Mucosa of descending colon (tissue), 3 donors: Measurements from ENCODE around the gene ADCY7. TPM values are rescaled to one million over a fixed set of nuclear protein-coding genes. Genes with fewer than 3 reads are reported as not detected.

ENCODE experiments used
- ATAC-seq: fragments of 200-7000 bp; cut with Tn5 transposase; one replicate; pipeline ENCODE4 v1.9.1; 2020; ENCODE audit warnings: mild to moderate bottlenecking, moderate library complexity
- DNase-seq, 3 donors: peaks; one replicate each; pipeline ENCODE4 v3.0.0-alpha.2; 2020
- H3K36me3 ChIP-seq: fragments of 200-600 bp; one replicate; pipeline ENCODE4 v1.8.0; 2021; ENCODE audit warnings: low read depth, mild to moderate bottlenecking
- H3K4me1 ChIP-seq: fragments of 200-600 bp; one replicate; pipeline ENCODE4 v1.8.0; 2021; ENCODE audit warnings: low read depth, mild to moderate bottlenecking
- H3K4me3 ChIP-seq: fragments of 200-600 bp; one replicate; pipeline ENCODE4 v1.8.0; 2021; ENCODE audit warnings: mild to moderate bottlenecking
- H3K9me3 ChIP-seq: fragments of 200-600 bp; one replicate; pipeline ENCODE4 v1.8.0; 2021; ENCODE audit warnings: mild to moderate bottlenecking
- CTCF ChIP-seq: fragments of 200-600 bp; IDR thresholded peaks from one replicate; pipeline ENCODE4 v1.8.0; 2022; ENCODE audit warnings: antibody characterized with exemption, mild to moderate bottlenecking
- intact Hi-C, 2 donors: fragments of 100-400 bp; cut with DNase I in 1 of 2; cut with micrococcal nuclease in 1 of 2; formaldehyde crosslinking; loops; one replicate each; pipeline versions ENCODE4 v1.11.0 to v1.11.1; 2022; cut with DNase I, micrococcal nuclease
- microRNA-seq: library from miRNA; unstranded; fragments of <30 nt; microRNA quantifications from one replicate; pipeline ENCODE4, GENCODE V29; 2019
- total RNA-seq, 3 donors: library from RNA; stranded (reverse); fragmentation: NEBNext Ultra II Directional in 2 of 3; extraction: Animal tissue kit (Norgen Biotek cat#: 25700) in 2 of 3; gene quantifications; one replicate each; pipeline versions ENCODE4 v1.2.1 to v1.2.4, GENCODE V29; 2021 to 2023
- donor health status: DM: no; HTN: no; CAD: no; lungs with moderate emphysema.
- donor health status: DM: no; HTN: no; CAD: no.
- donor health status: DM: no; HTN: yes; CAD: no.

The ADCY7 gene
- total RNA-seq, 3 donors from 2014 or later = 12.4 to 25.0 (median 22.7) TPM

DNA sequence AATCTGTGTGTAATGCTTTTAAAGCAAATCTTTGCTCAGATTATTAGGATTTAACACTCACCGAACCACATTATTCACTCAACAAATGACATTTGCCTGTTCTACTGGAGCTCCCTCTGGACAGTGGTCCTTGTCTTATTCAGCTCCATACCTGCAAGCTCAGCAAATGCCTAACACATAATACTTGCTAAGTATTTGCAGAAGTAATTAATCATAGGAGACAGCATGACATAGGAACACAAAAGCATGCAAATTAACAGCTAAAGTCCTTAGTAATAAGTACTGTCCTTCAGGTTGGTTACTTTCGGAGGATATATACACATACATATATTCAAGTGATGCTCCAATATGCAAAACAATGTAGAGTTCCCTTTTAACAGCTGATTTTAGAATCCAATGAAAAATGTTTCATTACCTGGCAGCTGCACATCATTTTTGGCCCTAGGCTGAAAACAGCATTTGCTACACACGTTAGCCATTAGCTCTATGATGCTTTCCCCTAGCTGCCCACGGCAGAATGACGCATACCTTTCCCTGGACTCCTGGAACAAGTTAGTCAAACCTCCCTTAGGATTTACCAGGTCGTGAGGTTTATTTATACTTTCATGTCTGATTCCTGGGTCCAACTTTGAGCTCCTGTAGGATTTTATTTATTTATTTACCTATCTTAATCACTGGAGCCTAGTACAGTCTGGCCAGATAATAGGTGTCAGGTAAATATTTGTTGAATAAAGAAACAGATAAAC is 93.9 kb downstream of the ADCY7 start:
- ATAC-seq = no peak
- DNase-seq = no peak
- intact Hi-C loops = no loop called here
- Histone ChIP-seq H3K36me3 (no peaks in the 10 kb centered on the region), H3K4me3 (no peak overlapping the region), H3K4me1 (no peaks in the 10 kb centered on the region), H3K9me3 (no peaks in the 10 kb centered on the region)
- no peak for TF ChIP-seq CTCF

DNA sequence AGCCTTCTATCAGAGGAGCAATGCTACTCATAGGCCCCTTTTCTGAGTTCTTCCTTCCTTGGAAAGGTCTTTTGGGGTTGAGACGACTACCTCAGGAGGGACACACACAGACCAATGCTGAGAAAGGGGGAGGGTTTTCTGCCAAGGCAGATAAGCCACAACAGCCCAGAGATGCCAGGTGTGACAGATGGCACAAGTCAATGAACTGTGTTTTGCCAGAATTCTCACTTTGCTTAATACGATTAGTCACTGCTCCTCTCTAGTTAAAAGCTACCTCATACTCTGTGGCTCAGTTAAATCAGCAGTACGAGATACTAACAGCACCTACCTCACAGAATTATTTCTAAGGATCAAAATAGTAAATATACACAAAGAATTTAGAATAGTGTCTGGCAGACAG is 94.4 kb downstream of the ADCY7 start:
- TF ChIP-seq CTCF = no peak
- intact Hi-C loops = no loop called here
- ATAC-seq (no peak), DNase-seq (no peak)
- H3K9me3 ChIP-seq = no peaks in the 10 kb centered on the region
- H3K4me3 ChIP-seq = no peak overlapping the region
- no peaks in the 10 kb centered on the region for H3K4me1 ChIP-seq
- no peaks in the 10 kb centered on the region for H3K36me3 ChIP-seq

GRCh38 chr16:50363656-50364055 is 97.3 kb downstream of the ADCY7 start:
- intact Hi-C loops = no loop called here
- no peak for ATAC-seq
- Histone ChIP-seq H3K4me3 (no peak overlapping the region), H3K9me3 (no peaks in the 10 kb centered on the region), H3K4me1 (no peaks in the 10 kb centered on the region), H3K36me3 (no peaks in the 10 kb centered on the region)
- no peak for TF ChIP-seq CTCF
- no peak for DNase-seq

DNA sequence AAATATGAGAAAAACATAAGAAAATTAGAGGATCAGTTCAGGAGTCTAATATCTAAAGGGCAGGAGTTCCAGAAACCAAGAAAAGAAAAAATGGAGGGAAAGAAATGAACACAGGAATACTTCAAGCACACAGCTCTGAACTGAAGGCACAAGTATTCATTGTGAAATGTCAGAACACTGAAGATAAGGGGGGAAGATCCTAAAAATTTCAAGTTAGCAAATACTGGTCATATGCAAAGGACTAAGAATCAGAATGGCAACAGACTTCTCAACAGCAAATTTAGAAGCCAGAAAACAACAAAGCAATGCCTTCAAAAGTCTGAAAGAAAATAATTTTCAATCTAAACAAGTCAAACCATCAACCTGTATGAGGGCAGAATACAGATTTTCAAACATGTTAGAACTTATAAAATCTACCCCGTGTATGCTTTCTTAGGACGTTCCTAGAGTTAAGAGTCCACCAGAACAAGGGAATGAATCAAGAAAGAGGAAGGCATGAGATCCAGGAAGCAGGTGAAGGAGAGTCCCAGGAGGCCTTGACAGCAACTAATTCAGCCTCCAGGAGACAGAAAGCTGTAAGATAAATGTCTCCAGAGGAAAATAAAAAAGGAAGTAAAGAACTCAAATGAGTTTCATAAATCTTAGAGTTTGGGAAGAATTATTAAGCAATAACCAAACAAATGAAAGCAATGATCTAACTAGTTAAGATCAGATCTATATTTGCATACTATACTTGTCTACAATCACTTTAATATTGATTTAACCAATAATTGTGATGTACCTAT is 99.6 kb downstream of the ADCY7 start:
- no peaks in the 10 kb centered on the region for H3K9me3 ChIP-seq
- no peaks in the 10 kb centered on the region for H3K36me3 ChIP-seq
- no peaks in the 10 kb centered on the region for H3K4me1 ChIP-seq
- DNase-seq = no peak
- ATAC-seq = no peak
- intact Hi-C loops = loop anchor here in 1 of 2 donors (5.0 kb wide), 1 partner anchor 299 kb away; the partner anchor contains the start of gene HEATR3
- no peak for TF ChIP-seq CTCF
- no peak overlapping the region for H3K4me3 ChIP-seq

Small RNA genes lying within 50 kb of the gene (microRNA-seq; reads per million reads assigned to microRNA genes)
- not detected for gene MIR6771

Other genes with a start within 250 kb of the ADCY7 start
- 10 to 100 TPM; 19.3 to 20.8 (median 20.3) TPM for gene CNEP1R1, start 241.3 kb upstream of the ADCY7 start, total RNA-seq
- 10 to 100 TPM; 19.1 to 24.1 (median 22.1) TPM for gene HEATR3, start 200.6 kb upstream of the ADCY7 start, total RNA-seq
- 10 to 100 TPM; 10.6 to 20.0 (median 11.5) TPM for gene TENT4B, start 113.2 kb upstream of the ADCY7 start, total RNA-seq
- 10 to 100 TPM; 50.8 to 79.6 (median 56.1) TPM for gene BRD7, start 102.4 kb downstream of the ADCY7 start, total RNA-seq